ENCODE measurements around the gene ADAMTSL3.

DNA sequence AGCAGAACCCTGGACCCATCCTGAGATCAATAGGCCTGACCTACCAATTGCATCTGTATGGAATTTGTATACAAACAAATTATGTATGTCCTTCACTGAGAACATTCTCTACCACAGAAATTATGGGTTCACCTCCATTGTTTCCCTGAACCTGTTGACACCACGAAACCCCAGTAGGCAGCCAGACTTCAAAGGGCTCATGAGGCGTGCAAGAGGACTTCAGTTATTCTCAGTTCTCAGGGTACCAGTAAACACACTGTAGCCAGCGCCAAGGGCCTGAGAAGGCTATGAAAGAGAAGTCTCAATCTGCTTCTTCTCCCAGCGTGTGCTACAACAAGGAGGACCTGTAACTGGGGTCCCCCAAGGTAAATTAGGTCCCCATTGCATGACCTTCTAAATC lies 326.7 kb downstream of the ADAMTSL3 start:
- TF ChIP-seq, protein P1, sequence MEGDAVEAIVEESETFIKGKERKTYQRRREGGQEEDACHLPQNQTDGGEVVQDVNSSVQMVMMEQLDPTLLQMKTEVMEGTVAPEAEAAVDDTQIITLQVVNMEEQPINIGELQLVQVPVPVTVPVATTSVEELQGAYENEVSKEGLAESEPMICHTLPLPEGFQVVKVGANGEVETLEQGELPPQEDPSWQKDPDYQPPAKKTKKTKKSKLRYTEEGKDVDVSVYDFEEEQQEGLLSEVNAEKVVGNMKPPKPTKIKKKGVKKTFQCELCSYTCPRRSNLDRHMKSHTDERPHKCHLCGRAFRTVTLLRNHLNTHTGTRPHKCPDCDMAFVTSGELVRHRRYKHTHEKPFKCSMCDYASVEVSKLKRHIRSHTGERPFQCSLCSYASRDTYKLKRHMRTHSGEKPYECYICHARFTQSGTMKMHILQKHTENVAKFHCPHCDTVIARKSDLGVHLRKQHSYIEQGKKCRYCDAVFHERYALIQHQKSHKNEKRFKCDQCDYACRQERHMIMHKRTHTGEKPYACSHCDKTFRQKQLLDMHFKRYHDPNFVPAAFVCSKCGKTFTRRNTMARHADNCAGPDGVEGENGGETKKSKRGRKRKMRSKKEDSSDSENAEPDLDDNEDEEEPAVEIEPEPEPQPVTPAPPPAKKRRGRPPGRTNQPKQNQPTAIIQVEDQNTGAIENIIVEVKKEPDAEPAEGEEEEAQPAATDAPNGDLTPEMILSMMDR (IDR thresholded peaks at IDR 0.05) = no peak
- TF ChIP-seq EZH2 (IDR thresholded peaks at IDR 0.05) = no peak
